ENCODE results near the gene ORC1.

DNA sequence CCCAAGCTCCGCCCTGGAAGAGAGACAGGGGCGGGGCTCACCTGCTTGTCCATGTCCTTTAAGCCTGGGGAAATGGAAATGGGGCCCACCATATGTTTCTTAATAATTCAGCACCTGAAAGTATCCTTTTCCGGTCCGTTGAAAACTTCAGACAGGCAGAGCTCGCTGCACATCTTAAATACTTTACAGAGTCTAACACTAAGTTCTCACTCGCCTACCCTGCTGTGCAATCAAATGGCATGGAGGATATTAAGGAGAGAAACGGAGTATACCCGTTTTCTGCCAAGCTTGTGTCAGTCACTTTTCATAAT is 37.8 kb downstream of the ORC1 start:
- TF ChIP-seq, protein P1, sequence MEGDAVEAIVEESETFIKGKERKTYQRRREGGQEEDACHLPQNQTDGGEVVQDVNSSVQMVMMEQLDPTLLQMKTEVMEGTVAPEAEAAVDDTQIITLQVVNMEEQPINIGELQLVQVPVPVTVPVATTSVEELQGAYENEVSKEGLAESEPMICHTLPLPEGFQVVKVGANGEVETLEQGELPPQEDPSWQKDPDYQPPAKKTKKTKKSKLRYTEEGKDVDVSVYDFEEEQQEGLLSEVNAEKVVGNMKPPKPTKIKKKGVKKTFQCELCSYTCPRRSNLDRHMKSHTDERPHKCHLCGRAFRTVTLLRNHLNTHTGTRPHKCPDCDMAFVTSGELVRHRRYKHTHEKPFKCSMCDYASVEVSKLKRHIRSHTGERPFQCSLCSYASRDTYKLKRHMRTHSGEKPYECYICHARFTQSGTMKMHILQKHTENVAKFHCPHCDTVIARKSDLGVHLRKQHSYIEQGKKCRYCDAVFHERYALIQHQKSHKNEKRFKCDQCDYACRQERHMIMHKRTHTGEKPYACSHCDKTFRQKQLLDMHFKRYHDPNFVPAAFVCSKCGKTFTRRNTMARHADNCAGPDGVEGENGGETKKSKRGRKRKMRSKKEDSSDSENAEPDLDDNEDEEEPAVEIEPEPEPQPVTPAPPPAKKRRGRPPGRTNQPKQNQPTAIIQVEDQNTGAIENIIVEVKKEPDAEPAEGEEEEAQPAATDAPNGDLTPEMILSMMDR (IDR thresholded peaks at IDR 0.05 in 4 of 5, conservative IDR thresholded peaks at IDR 0.05 in 1 of 5) = no peak
- no peak for TF ChIP-seq POLR2A (IDR thresholded peaks at IDR 0.05)

Data from gastrocnemius medialis (tissue), 4 donors.